Tibial nerve (tissue), 4 donors: ENCODE data around the gene ZNF648. TPM values are rescaled to one million over a fixed set of nuclear protein-coding genes. Genes with fewer than 3 reads are reported as not detected.
"Not testable (repeated sequence)": the region's sequence is repeated elsewhere in the genome, so short reads cannot be mapped to it uniquely, and the experiment has no call there.

Source experiments
- DNase-seq, 2 donors: peaks; one replicate each; pipeline ENCODE4 v3.0.0-alpha.2; 2019; ENCODE audit warnings: low spot score in 2 of 2
- H3K27ac ChIP-seq, 4 donors: fragments of 200-600 bp; sonication (generic) in 3 of 4; one replicate each; pipeline ENCODE4 v1.5.1; 2017 to 2019; ENCODE audit warnings: mild to moderate bottlenecking in 1 of 4
- H3K27me3 ChIP-seq, 2 donors: fragments of 200-600 bp; sonication (generic) in 1 of 2; one replicate each; pipeline versions ENCODE4 v1.5.1 to v1.6.0; 2017 to 2019
- H3K36me3 ChIP-seq, 3 donors: fragments of 200-600 bp; sonication (generic); one replicate each; pipeline ENCODE4 v1.5.1; 2018 to 2019
- H3K4me1 ChIP-seq, 4 donors: fragments of 200-600 bp; sonication (generic) in 3 of 4; one replicate each; pipeline ENCODE4 v1.5.1; 2017 to 2019
- H3K4me3 ChIP-seq, 4 donors: fragments of 200-600 bp; sonication (generic) in 3 of 4; one replicate each; pipeline ENCODE4 v1.5.1; 2017 to 2019; ENCODE audit warnings: mild to moderate bottlenecking in 1 of 4, moderate library complexity in 1 of 4
- H3K9me3 ChIP-seq, 4 donors: fragments of 200-600 bp; sonication (generic) in 3 of 4; one replicate each; pipeline ENCODE4 v1.5.1; 2017 to 2019
- CTCF ChIP-seq, 5 experiments: fragments of 200-600 bp in 3 of 5; fragments of 450-650 bp in 2 of 5; sonication (generic) in 3 of 5; IDR thresholded peaks; one replicate each; pipeline ENCODE4 v1.5.1; 2016 to 2019; ENCODE audit warnings: antibody characterized with exemption in 5 of 5, mild to moderate bottlenecking in 3 of 5, moderate library complexity in 2 of 5
- EP300 ChIP-seq, 2 donors: sonication (generic); formaldehyde crosslinking; IDR thresholded peaks; one replicate each; pipeline ENCODE4 v1.6.1; 2017; ENCODE audit warnings: antibody characterized with exemption in 2 of 2, mild to moderate bottlenecking in 1 of 2
- POLR2A ChIP-seq, 2 donors: fragments of 450-650 bp; IDR thresholded peaks; one replicate each; pipeline ENCODE4 v1.6.1; 2017; ENCODE audit warnings: antibody characterized with exemption in 2 of 2, mild to moderate bottlenecking in 2 of 2, moderate library complexity in 2 of 2
- WGBS, 2 donors: methylation state at CpG; one replicate each; pipeline ENCODE4 v1.1.5; 2018; 5-methylcytosine and 5-hydroxymethylcytosine counted together
- total RNA-seq, 4 donors: library from RNA; depleted of rRNA; stranded (reverse); fragments of >200 nt; gene quantifications; one replicate each; pipeline ENCODE4 v1.1.0, GENCODE V29; 2016

ZNF648 gene
- total RNA-seq, 4 donors from 2014 or later = 0.20 to 1.5 (median 1.2) TPM

GRCh38 chr1:182032251-182032650 lies 29.3 kb downstream of the ZNF648 start:
- WGBS, 2 donors = 13 to 27% methylated on average over 1 of the region's 1 CpG
- TF ChIP-seq POLR2A (IDR thresholded peaks at IDR 0.05) = no peak
- no peak for TF ChIP-seq EP300 (IDR thresholded peaks at IDR 0.05)
- no peak for TF ChIP-seq CTCF (IDR thresholded peaks at IDR 0.05)
- no peak for DNase-seq

GRCh38 chr1:182029379-182030331 lies 31.9 kb downstream of the ZNF648 start:
- Histone ChIP-seq H3K9me3 (no peaks in the 10 kb centered on the region), H3K4me1 (peaks cover 0 to 18% (median 2%) of the 10 kb centered on the region in 4 donors), H3K27ac (peak overlapping the region; percentile 71 to 90 (median 86)), H3K4me3 (peak overlapping the region; percentile 42 to 78 (median 68)), H3K36me3 (no peaks in the 10 kb centered on the region), H3K27me3 (no peaks in the 10 kb centered on the region)
- 1% methylated on average over 12 to 21 of the region's 68 CpGs for WGBS, 2 donors
- peak; percentile 95 to 96 for DNase-seq
- TF ChIP-seq CTCF (IDR thresholded peaks at IDR 0.05) (peak; percentile 33 to 82 (median 68)), POLR2A (IDR thresholded peaks at IDR 0.05) (peak in 1 of 2 donors; percentile 78), EP300 (IDR thresholded peaks at IDR 0.05) (peak; percentile 10 to 78)

More at GRCh38 chr1:182032251-182032650, 29.3 kb downstream of the ZNF648 start:
- H3K36me3 ChIP-seq = no peaks in the 10 kb centered on the region
- peaks cover 0 to 4% (median 0%) of the 10 kb centered on the region in 4 donors for H3K9me3 ChIP-seq
- H3K4me1 ChIP-seq = peaks cover 0 to 18% (median 2%) of the 10 kb centered on the region in 4 donors
- no peak overlapping the region for H3K4me3 ChIP-seq
- no peaks in the 10 kb centered on the region for H3K27me3 ChIP-seq
- no peak overlapping the region for H3K27ac ChIP-seq

- TF ChIP-seq POLR2A (IDR thresholded peaks at IDR 0.05) (no peak), EP300 (IDR thresholded peaks at IDR 0.05) (no peak), CTCF (IDR thresholded peaks at IDR 0.05) (no peak)
- WGBS, 2 donors = 4 to 5% methylated on average over 2 of the region's 2 CpGs
- Histone ChIP-seq H3K4me3 (peak overlapping the region; percentile 42 to 78 (median 68)), H3K9me3 (no peaks in the 10 kb centered on the region), H3K36me3 (no peaks in the 10 kb centered on the region), H3K27ac (peak overlapping the region; percentile 71 to 90 (median 86)), H3K4me1 (peaks cover 0 to 18% (median 2%) of the 10 kb centered on the region in 4 donors), H3K27me3 (no peaks in the 10 kb centered on the region)
- no peak for DNase-seq
Measured at GRCh38 chr1:182029002-182029378, 32.5 kb downstream of the ZNF648 start.

GRCh38 chr1:182015360-182015759 lies 46.2 kb downstream of the ZNF648 start:
- TF ChIP-seq EP300 (IDR thresholded peaks at IDR 0.05) (no peak), CTCF (IDR thresholded peaks at IDR 0.05) (no peak), POLR2A (IDR thresholded peaks at IDR 0.05) (no peak)
- Histone ChIP-seq H3K27me3 (no peaks in the 10 kb centered on the region), H3K4me3 (no peak overlapping the region), H3K36me3 (no peaks in the 10 kb centered on the region), H3K4me1 (no peaks in the 10 kb centered on the region), H3K27ac (no peak overlapping the region), H3K9me3 (peaks cover 0 to 18% (median 3%) of the 10 kb centered on the region in 4 donors)
- no peak for DNase-seq
- WGBS, 2 donors = 67 to 76% methylated on average over 2 of the region's 2 CpGs

- 94 to 96% methylated on average over 19 to 22 of the region's 37 CpGs for WGBS, 2 donors
- H3K4me3 ChIP-seq, H3K4me1 ChIP-seq, H3K36me3 ChIP-seq, DNase-seq, H3K27ac ChIP-seq, H3K27me3 ChIP-seq: not testable (repeated sequence)
- peaks cover 0 to 14% (median 1%) of the 10 kb centered on the region in 4 donors for H3K9me3 ChIP-seq
Measured at GRCh38 chr1:182010800-182011370, 50.6 kb downstream of the ZNF648 start.

- H3K27me3 ChIP-seq, H3K27ac ChIP-seq, DNase-seq, H3K4me3 ChIP-seq, H3K9me3 ChIP-seq, H3K36me3 ChIP-seq: not testable (repeated sequence)
- WGBS, 2 donors = 91 to 97% methylated on average over 3 of the region's 3 CpGs
- H3K4me1 ChIP-seq = peaks cover 0 to 23% (median 5%) of the 10 kb centered on the region in 4 donors
Measured at GRCh38 chr1:182005398-182005797, 56.1 kb downstream of the ZNF648 start.
